Activated CD4-positive, alpha-beta T cell treated with anti-CD3 and anti-CD28 coated beads, Interleukin-2, amount 50 U/mL, for 48 hours (primary cell): ENCODE data around the gene ABCG2.
"Not testable (repeated sequence)": the region's sequence is repeated elsewhere in the genome, so short reads cannot be mapped to it uniquely, and the experiment has no call there.

Source experiments
- DNase-seq, 2 experiments: peaks; one replicate each; pipeline ENCODE4 v3.0.0-alpha.2; 2020

ABCG2 gene

DNA sequence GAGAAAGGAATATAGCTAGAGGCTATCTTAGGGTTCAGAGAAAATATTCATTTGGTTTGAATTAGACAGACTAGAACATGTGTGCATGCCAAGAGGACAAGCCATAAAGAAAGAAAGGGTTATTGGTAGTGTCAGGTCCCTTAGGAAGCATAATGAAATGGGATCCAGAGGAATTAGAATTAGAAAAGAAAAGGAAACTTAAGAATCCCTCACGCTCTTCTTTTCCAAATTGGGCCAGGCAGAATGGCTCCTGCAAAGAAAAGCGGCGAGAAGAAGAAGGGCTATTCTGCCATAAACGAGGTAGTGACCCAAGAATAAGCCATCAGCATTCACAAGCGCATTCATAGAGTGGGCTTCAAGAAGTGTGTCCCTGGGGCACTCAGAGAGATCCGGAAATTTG lies 4.9 kb upstream of the ABCG2 start:
- no peak for DNase-seq

DNA sequence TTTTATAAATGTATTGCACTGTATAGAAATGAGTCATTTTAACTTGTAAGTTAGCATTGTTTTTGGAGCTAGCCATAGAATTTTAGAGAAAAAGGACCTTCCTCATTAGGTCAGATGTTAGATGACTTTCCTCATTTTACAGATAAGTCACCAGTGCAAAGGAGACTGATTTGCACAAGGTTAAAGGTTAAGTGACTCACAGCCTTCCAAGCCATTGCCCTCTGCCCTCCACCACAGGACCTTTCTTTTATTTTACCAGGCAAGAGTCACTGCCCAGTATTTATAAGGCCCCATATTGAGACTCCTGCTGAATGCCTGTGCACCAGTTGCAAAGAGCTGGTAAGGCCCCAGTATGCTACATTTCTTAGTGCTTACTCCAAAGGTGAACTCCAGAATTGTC lies 4.2 kb upstream of the ABCG2 start:
- DNase-seq: no peak

DNA sequence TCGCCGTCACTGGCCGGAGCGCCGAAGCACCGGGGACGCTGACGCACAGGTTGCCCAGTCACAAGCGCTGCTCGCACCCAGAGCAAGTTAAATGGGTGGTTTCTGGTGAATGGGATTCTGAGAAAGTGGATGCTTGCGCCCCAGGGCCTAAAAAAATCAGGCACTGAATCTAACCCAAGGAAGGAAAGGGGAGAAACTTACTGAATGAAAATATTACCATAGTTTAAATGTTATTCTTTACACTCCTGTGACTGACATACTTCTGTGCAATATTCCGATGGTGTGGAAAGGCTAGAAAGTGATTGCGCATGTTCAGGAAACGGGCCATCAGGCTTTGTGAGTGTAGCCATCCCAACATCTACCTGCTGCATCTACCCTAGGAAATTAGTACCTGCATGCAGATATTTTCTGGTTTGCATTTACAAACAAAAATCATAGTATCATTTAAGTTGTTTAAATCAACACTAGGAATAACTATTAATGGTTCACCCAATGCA lies 838 bp upstream of the ABCG2 start:
- DNase-seq: no peak

DNA sequence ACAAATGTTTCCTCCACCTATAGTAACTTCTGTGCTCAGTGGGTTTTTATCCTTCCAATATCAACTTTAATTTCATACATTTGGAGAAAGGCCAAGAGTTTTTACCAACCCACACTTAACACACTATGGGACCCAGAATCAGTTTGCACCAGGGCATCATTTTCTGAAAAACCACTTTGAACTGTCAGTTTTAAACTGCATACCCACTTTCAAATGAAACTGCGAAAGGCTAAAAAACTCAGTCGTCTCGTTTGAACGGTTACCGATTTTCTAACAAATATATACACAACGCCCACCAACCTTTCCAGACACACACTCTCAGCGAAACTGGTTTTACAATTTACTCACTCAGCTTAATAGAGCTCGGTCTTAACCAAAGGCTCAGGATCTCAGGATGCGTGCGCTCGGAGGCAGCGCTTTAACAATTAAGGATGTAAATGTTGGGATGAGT lies 376 bp downstream of the ABCG2 start:
- no peak for DNase-seq

DNA sequence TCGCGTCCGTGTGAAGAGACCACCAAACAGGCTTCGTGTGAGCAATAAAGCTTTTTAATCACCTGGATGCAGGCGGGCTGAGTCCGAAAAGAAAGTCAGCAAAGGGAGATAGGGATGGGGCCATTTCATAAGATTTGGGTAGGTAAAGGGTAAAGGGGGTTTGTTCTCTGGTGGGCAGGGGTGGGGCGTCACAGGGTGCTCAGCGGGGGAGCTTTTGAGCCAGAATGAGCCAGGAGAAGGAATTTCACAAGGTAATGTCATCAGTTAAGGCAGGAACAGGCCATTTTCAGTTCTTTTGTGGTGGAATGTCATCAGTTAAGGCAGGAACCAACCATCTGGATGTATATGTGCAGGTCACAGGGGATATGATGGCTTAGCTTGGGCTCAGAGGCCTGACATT lies 6.1 kb downstream of the ABCG2 start:
- DNase-seq: not testable (repeated sequence)

DNA sequence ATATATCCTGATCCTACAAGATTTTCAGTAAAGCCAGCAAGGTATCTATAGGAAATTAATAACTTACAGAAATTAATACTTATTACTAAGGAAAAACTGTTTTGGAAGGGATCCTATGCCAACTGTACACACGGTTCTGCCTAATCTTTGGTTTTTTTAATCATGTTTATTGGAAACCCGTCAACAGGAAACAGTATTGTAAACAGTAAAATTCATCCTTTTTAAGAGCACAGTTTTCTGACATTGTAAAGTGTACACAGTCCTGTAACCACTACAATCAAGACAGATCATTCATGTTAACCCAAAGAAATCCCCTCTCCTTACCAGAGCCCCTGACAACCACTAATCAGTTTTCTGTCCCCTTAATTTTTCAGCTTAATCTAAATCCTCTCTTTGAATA lies 9.9 kb downstream of the ABCG2 start:
- DNase-seq: no peak

DNA sequence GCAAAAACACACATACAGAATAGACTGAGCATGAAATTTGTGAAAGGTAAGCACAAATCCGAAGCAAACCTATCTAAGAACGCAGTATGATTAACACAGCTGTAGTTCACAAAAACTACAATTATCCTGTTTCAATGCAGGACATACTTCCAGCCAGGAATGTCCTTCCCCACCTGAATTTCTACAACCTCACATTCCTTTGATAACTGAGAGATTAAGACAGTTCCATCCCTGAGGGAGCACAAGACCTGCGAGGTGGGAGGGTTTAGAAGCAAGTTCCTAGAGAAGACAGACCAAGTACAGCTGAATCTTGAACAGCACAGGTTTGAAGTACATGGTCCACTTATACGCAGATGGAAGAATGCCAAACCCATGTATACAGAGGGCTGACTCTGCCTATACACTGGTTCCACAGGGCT lies 10.6 kb downstream of the ABCG2 start:
- DNase-seq: no peak

DNA sequence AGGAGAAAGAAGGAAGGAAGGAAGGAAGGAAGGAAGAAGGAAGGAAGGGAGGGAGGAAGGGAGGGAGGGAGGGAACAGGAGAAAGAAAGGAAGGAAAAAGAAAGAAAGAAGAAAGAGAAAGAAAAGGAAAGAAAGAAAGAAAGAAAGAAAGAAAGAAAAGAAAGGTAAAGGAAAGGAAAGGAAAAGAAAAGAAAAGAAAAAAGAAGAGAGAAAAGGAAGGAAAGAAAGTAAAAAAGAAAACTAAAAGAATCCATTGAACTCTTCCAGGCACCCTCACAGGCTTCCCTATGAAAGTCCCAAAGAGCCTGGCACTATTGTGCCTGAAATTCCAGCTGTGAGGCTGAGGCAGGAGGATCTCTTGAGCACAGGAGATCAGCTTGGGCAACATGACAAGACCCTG lies 11.5 kb downstream of the ABCG2 start:
- DNase-seq: no peak

DNA sequence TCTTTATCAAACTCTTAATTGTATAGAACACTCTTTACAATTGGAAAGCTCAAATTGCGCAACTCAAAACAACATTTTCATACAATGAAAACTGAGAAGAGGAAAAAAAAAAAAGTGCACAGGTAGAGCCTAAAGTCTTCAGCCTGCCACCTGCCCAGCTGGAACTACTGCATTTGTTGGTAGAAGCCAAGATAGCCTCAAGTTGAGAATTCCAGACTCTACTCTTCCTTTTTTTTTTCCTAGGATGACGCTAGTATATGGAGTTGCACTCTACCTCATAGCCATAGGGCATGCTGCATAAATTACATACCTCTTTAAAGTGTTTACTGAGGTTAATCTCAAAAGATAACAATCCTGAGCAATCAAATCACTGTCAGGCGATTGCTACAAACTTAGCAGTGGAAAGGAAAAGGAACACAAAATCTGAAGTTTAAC lies 13.6 kb downstream of the ABCG2 start:
- no peak for DNase-seq

DNA sequence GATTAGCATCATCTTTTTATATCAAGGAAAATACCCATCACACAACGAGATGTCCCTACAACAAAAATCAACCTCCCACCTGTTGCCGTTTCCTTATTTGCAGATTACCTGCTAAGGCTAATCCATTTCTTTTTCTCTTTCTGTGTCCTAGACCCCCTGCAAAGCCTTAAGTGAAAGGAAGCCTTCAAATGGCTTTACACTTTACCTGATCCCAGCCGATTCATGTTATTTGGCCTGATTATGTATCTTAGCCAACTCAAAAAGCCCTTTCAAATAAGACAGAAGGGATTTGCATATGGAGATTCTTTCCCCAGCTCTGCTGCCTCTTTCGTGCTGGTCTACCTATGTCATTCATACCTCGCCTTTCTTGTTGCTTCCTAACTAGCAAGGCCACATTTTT lies 14.4 kb downstream of the ABCG2 start:
- DNase-seq: no peak

DNA sequence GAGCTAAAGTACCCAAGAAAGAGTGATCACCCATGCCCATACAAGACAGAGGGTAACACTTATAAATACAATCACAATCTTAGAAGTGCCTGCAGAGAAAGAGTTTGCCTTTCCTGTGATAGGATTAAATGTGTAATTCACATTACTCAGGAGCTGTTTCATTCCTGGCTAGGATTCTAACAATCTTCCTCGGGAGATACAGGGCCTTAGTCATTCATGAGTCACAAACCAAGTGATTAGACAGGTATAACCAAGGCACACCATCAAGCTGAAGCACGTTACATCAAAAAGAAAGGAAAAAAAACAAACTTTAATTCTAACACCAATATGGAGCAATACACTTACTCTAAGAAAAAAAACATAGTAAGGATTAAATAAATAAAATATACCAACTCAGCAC lies 14.9 kb downstream of the ABCG2 start:
- DNase-seq: no peak

DNA sequence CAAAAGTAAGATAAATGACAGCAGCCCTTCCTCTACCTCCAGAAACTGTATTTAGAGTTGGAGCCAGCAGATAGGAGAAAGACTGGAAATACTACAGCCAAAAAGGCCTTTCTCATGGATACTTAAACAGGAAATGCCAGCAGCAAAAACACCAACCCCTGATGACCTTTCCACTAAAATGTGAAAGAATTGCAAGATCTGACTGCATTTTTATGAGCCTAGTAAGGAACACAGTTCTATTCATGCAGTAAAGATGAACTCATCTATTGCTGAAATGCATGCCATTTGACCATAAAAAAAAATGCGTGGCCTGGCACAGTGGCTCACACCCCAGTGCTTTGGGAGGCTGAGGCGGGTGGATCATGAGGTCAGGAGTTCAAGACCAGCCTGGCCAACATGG lies 19.9 kb downstream of the ABCG2 start:
- no peak for DNase-seq

DNA sequence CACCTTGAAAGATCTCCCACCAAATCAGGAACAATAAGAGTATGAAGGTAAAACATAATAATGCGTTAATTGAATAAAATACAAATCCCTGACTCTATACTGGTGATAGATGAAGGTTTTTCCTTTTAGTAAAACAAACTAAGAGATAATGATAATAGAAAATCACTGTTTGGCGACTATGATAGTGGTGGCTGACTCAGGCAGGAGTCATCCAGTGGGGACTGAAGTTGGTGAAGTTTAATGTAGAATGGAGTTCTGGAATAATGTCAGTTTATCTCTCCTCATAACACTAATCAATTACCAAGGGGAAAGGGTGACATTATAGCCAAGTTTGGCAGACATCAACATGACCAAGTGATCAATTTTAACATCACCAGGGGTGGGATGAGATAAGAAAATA lies 21.3 kb downstream of the ABCG2 start:
- DNase-seq: no peak

DNA sequence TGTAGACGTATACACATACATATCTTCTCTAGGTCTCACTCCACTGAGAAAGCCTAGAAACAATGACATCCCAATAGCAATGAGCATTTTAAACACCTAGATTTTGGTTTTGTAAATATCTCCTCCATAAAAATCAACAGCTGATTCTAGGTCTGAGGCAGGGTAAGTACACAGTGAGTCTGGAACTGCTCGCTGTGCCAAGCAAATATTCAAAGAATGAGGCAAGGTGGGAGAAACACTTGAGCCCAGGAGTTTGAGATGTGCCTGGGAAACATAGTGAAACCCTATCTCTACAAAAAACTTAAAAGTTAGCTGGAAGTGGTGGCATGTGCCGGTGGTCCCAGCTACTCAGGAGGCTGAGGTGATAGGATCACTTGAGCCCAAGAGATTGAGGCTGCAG lies 22.2 kb downstream of the ABCG2 start:
- DNase-seq: no peak

DNA sequence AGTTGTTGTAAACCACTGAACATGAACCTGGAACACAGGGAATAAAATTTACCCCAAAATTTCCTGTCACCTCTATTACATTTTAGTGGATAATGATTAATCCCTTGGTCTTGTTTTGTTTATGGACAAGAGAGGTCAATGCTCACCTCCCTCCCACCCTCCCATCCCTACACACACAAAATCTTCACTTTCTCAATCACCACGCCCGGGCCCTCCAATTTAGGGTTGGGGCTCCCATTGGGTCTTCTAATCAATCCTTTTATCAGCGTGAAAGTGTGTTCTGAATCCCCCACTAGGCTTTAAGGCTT lies 23.1 kb downstream of the ABCG2 start:
- no peak for DNase-seq

DNA sequence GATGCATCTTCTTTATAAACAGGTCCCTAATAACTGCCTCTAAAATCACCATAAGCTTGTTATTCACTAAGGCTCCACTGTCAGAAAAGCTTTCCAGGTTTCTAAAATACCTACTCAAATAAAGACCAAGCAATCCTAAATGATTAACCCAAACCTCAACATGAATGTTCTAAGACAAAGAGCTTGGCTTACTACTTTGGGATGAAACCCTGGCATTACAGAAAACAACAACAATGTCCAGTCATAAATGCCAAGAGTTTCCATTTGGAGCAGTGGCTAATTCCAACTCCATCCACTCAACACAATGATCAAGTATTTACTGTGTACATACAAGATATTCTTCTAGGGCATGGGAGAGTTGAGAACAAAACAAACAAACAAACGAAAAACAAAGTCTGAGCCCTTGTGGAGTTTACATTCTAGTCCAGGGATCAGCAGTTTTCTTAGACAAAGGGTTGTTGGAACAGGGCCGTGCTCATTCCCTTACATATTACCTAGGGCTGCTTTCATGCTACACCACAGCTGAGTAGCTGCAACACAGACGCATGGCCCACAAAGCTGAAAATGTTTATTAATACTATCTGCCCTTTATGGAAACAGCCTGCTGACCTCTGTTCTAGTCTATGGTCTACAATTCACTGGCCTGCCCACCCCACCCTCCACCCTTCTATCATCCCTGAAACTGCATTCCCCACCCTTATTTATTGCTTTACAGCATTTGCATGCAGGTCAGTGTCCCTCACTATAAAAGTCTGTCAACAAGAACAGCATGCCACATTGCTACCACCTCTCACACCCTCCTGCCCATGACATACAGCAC lies 23.7 kb downstream of the ABCG2 start:
- DNase-seq: no peak

DNA sequence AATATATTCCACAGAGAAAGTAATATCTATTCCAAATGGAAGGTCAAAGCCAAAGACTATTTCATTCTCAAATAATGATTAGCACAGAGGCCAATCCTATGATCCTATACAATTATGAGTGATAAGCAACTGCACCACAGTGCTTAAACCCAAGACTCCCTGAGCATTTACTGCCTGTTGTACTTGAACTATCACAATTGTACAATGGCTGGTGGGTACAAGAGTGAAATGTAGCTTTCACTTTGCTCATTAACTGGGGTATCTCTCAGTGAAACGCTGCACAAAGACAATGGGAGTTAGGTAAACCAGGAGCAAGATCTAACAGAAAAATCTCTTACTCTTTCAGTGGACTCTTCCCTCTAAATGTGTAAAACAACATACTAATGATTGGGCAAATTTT lies 24.3 kb downstream of the ABCG2 start:
- DNase-seq: no peak

DNA sequence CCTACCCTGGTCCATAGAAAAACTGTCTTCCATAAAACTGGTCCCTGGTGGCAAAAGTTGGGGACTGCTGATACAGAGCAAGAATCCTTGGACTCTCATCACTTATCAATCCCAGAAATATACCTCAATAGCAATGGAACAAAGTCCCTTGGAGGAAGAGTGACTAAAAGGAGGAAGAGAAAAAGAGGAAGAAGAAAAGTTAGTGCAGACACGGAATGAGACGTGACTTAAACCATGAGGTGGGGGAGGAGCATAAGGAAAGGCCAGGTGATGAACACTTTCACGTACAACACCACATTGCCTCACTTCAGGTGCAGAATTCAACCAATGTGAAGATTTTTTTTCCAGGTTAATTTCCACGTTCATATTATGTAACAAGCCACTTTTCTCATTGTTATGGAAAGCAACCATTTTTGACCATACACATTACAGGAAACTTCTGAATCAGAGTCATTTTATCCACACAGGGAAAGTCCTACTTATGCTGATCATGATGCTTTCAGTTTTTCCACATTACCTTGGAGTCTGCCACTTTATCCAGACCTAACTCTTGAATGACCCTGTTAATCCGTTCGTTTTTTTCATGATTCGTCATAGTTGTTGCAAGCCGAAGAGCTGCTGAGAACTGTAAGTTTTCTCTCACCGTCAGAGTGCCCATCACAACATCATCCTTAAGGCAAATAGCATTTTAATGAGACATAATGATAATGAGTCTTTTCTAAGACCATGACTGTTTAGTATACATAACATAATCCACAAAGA lies 27.7 kb downstream of the ABCG2 start:
- no peak for DNase-seq

DNA sequence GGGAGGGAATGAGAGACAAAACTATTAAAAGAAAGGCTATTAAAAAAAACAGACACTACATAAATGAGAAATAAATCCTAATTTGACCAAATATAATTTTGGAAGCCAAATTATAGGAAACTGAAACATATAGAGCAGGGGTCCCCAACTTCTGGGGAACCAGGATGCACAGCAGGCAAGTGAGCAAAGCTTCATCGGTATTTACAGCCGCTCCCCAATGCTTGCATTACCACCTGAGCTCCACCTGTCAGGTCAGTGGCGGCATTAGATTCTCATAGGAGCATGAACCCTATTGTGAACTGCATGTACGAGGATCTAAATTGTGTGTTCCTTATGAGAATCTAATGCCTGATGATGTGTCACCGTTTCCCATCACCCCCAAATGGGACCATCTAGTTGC lies 28.4 kb downstream of the ABCG2 start:
- no peak for DNase-seq

DNA sequence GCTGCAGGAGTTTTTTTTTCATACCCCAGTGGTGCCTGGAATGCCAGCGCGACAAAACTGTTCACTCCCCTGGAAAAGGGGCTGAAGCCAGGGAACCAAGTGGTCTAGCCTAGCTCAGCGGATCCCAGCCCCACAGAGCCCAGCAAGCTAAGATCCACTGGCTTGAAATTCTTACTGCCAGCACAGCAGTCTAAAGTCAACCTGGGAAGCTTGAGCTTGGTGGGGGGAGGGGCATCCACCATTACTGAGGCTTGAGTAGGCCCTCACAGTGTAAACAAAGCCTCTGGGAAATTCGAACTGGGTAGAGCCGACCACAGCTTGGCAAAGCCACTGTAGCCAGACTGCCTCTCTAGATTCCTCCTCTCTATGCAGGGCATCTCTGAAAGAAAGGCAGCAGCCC lies 36.2 kb downstream of the ABCG2 start:
- not testable (repeated sequence) for DNase-seq

DNA sequence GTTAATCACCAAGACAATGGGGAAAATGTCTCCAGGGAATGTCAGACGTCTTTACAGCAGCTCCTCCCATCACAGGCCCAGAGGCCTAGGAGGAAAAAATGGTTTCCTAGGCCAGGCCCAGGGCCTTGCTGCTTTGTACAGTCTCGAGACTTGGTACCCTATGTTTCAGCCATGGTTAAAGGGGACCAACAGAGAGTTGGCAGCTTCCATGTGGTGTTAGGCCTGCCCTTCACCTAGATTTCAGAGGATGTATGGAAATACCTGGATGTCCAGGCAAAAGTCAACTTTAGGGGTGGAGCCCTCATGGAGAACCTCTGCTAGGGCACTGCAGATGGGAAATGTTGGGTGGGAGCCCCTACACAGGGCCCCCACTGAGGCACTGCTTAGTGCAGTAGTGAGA lies 38.5 kb downstream of the ABCG2 start:
- no peak for DNase-seq

DNA sequence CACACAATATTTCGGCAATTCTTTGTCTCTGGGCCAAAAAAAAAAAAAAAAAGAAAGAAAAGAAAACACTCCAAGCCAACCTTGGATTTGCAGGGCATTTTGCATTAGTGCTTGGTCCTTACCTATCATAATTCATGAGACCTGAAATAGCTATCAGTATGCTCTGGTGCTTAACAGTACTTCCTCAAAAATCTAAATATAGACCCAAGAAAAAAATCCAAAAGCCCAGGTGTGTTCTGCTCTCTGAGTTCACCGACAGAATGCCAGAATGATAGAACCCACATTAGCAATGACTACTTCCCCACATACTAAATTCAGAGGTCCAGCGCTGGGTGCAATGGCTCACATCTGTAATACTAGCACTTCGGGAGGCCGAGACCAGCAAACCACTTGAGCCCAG lies 42.9 kb downstream of the ABCG2 start:
- DNase-seq: no peak

DNA sequence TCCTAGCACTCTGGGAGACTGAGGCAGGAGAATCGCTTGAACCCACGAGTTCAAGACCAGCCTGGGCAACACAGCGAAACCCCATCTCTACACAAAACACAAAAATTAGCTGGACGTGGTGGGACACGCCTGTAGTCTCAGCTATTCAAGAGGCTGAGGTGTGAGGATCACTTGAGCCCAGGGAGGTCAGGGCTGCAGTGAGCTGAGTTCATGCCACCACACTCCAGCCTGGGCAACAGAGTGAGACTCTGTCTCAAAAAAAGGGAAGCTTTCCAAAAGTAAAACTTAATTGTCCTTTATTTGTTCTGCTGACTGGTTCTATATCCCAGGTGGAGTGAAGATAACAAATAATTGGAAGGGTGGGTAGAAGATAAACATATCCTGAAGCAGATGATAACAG lies 45.6 kb downstream of the ABCG2 start:
- DNase-seq: no peak

DNA sequence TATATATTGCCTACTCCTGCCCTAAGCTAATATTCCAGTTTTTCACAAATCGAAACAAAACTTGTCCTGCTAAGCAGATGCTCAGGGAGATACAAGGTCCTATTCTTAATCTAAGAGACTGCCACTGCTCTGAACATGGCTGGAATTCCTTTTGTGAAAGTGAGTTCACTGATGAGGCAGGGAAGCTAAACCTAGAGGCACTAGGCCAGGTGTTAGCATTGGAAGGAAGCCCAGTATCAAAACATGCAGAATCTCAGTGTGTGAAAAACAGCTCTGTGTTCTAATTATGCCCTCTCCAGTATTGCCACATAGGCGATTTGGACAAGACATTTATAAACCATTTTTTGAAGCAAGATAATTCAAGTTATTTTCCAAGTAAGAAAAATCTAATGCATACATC lies 47.6 kb downstream of the ABCG2 start:
- DNase-seq: no peak
